Chondrocyte (in vitro differentiated cells): ENCODE data around the gene SLC6A11. TPM values are rescaled to one million over a fixed set of nuclear protein-coding genes. Genes with fewer than 3 reads are reported as not detected.

Experiments
- DNase-seq: peaks from one replicate; pipeline ENCODE4 v3.0.0; 2021; ENCODE audit warnings: mixed read lengths, low spot score
- H3K27ac Mint-ChIP-seq: one replicate; pipeline ENCODE4 v1.8.0; 2021; ENCODE audit warnings: mild to moderate bottlenecking, moderate library complexity, mixed read lengths; ENCODE audit not compliant: unreplicated experiment
- H3K27me3 Mint-ChIP-seq: 2 replicates; pipeline ENCODE4 v1.8.0; 2021; ENCODE audit warnings: low read depth, mixed read lengths
- H3K36me3 Mint-ChIP-seq: 2 replicates; pipeline ENCODE4 v1.8.0; 2021; ENCODE audit warnings: low read depth, mixed read lengths
- H3K4me1 Mint-ChIP-seq: 2 replicates; pipeline ENCODE4 v1.8.0; 2021; ENCODE audit warnings: low read depth, mild to moderate bottlenecking, mixed read lengths
- H3K4me3 Mint-ChIP-seq: one replicate; pipeline ENCODE4 v1.8.0; 2021; ENCODE audit warnings: mild to moderate bottlenecking, moderate library complexity, mixed read lengths; ENCODE audit not compliant: unreplicated experiment
- H3K9me3 Mint-ChIP-seq: 2 replicates; pipeline ENCODE4 v1.8.0; 2021; ENCODE audit warnings: low read depth, mixed read lengths
- total RNA-seq: library from RNA; stranded (reverse); gene quantifications from 3 replicates; pipeline ENCODE4 v1.2.1, GENCODE V29; 2021
- TF ChIP-seq, protein P1 (sequence below): fragments of 200-600 bp; sonication (generic); IDR thresholded peaks from 2 replicates; pipeline ENCODE4 v1.5.0; 2021; ENCODE audit warnings: antibody characterized with exemption, mild to moderate bottlenecking, moderate library complexity

The SLC6A11 gene
- total RNA-seq, 1 donor from 2014 or later = not detected

DNA sequence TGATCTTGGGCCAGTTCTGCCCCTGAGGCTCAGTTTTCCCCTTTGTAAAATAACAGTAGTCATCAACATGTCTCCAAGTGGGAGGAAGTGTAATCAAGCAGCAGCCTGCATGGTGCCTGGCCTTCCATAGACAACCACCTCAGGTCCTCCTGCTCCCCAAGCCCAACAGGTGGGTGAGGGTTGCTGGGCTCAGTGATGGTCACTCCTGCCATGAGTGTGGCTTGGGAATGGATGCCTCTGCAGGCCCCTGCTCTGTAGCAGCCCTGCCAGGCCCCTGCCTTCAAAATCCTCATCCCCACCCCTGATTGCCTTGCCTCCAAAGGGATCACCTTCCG lies 117.4 kb downstream of the SLC6A11 start:
- peak overlapping the region; percentile 53 for H3K27ac Mint-ChIP-seq
- TF ChIP-seq, protein P1, sequence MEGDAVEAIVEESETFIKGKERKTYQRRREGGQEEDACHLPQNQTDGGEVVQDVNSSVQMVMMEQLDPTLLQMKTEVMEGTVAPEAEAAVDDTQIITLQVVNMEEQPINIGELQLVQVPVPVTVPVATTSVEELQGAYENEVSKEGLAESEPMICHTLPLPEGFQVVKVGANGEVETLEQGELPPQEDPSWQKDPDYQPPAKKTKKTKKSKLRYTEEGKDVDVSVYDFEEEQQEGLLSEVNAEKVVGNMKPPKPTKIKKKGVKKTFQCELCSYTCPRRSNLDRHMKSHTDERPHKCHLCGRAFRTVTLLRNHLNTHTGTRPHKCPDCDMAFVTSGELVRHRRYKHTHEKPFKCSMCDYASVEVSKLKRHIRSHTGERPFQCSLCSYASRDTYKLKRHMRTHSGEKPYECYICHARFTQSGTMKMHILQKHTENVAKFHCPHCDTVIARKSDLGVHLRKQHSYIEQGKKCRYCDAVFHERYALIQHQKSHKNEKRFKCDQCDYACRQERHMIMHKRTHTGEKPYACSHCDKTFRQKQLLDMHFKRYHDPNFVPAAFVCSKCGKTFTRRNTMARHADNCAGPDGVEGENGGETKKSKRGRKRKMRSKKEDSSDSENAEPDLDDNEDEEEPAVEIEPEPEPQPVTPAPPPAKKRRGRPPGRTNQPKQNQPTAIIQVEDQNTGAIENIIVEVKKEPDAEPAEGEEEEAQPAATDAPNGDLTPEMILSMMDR = no peak
- peaks cover 13% of the 10 kb centered on the region for H3K4me1 Mint-ChIP-seq

DNA sequence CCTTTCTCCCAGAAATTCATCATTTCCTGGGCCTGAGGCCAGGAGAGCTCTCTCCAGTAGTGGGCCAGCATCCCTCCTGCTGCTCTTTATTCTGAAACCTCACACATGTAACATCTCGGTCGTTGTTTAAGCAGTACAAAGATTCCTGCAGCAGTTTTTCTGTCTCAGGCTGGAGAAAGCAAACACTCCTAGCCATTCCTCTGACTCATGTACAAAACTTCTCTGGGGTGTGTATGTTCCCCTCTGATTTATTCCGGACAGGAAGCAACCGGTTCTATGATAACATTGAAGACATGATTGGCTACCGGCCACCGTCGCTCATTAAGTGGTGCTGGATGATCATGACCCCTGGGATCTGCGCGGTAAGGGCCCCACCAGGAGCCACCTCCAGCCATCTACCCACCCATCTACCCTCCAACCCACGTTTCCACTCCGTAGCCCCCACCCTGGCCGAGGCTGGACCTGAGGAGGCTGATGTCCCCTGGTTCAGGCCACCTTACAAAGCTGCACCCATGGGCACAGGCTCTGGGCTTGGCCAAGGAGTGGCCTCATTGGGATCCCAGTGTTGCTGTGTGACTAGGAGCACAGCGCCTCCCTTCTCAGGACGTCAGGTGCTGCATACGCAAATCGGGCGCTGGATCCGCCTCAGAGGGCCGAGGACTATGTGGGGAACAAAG lies 117.9 kb downstream of the SLC6A11 start:
- peak overlapping the region; percentile 53 for H3K27ac Mint-ChIP-seq
- peak; percentile 71 for DNase-seq
- H3K27me3 Mint-ChIP-seq = peaks cover 11% of the 10 kb centered on the region
- TF ChIP-seq, protein P1 = no peak
- no peaks in the 10 kb centered on the region for H3K36me3 Mint-ChIP-seq
- no peaks in the 10 kb centered on the region for H3K9me3 Mint-ChIP-seq
- peaks cover 13% of the 10 kb centered on the region for H3K4me1 Mint-ChIP-seq
- H3K4me3 Mint-ChIP-seq = no peak overlapping the region

More for the DNA sequence above, 117.4 kb downstream of the SLC6A11 start:
- Mint-ChIP-seq H3K4me3 (no peak overlapping the region), H3K36me3 (no peaks in the 10 kb centered on the region), H3K9me3 (no peaks in the 10 kb centered on the region), H3K27me3 (peaks cover 13% of the 10 kb centered on the region)
- DNase-seq = no peak

DNA sequence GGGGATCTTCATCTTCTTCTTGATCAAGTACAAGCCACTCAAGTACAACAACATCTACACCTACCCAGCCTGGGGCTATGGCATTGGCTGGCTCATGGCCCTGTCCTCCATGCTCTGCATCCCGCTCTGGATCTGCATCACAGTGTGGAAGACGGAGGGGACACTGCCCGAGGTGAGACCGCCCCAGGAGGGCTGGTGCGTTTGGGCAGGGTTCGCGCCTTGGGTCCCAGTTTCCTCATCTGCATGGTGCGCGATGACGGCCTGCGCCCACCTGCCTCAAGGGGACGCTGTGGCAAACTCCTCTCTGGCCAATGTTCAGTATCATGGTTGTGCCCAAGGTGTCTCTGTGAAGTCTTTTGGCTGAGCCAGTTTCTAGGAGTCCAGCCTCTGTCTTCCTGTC lies 119.0 kb downstream of the SLC6A11 start:
- Mint-ChIP-seq H3K4me1 (peaks cover 13% of the 10 kb centered on the region), H3K36me3 (no peaks in the 10 kb centered on the region), H3K9me3 (no peaks in the 10 kb centered on the region), H3K27ac (no peak overlapping the region), H3K27me3 (peaks cover 21% of the 10 kb centered on the region), H3K4me3 (no peak overlapping the region)
- peak; percentile 79 for DNase-seq
- TF ChIP-seq, protein P1 = no peak

- H3K4me1 Mint-ChIP-seq = peaks cover 13% of the 10 kb centered on the region
- no peak overlapping the region for H3K4me3 Mint-ChIP-seq
- no peaks in the 10 kb centered on the region for H3K36me3 Mint-ChIP-seq
- peaks cover 24% of the 10 kb centered on the region for H3K27me3 Mint-ChIP-seq
- TF ChIP-seq, protein P1 = no peak
- no peaks in the 10 kb centered on the region for H3K9me3 Mint-ChIP-seq
- no peak overlapping the region for H3K27ac Mint-ChIP-seq
- peak; percentile 65 for DNase-seq
Measured at GRCh38 chr3:10935846-10936631, 120.0 kb downstream of the SLC6A11 start.

DNA sequence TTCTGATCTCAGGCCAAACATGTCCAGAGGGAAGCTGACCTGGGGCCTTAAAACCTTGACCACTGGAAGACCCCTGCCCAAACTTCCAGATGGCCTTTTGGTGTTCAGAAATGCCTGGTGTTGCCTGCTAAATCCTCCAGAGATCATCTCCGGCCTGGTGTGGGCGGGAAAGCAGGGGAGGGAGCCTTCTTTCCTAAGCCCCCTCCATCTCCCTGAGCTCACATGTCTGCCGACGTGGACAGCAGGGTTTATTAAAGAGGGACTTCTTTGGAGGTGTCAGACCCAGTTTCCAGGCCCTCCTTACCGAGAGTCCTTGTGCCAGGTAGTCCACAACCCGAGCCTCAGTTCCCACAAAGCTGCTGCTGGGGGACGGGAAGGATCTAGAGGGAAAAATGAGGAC lies 120.7 kb downstream of the SLC6A11 start:
- H3K27ac Mint-ChIP-seq = no peak overlapping the region
- no peaks in the 10 kb centered on the region for H3K36me3 Mint-ChIP-seq
- peak; percentile 25 for DNase-seq
- no peak overlapping the region for H3K4me3 Mint-ChIP-seq
- TF ChIP-seq, protein P1 = no peak
- peaks cover 13% of the 10 kb centered on the region for H3K4me1 Mint-ChIP-seq
- H3K27me3 Mint-ChIP-seq = peaks cover 24% of the 10 kb centered on the region
- H3K9me3 Mint-ChIP-seq = no peaks in the 10 kb centered on the region
